HEK293 (cell line): ENCODE data around the gene RNF10.

ENCODE experiments used
- GLIS1 ChIP-seq: fragments of 450-650 bp; formaldehyde crosslinking; IDR thresholded peaks from 2 replicates; pipeline ENCODE4 v1.5.1; 2016; ENCODE audit warnings: missing biosample characterization, missing genetic modification characterization
- KLF16 ChIP-seq: fragments of 450-650 bp; formaldehyde crosslinking; IDR thresholded peaks from 2 replicates; pipeline ENCODE4 v1.5.1; 2017; ENCODE audit warnings: missing biosample characterization, missing genetic modification characterization
- OSR2 ChIP-seq: fragments of 450-650 bp; formaldehyde crosslinking; IDR thresholded peaks from 2 replicates; pipeline ENCODE4 v1.5.1; 2016; ENCODE audit warnings: missing biosample characterization, missing genetic modification characterization
- OVOL3 ChIP-seq: fragments of 450-650 bp; formaldehyde crosslinking; IDR thresholded peaks from 2 replicates; pipeline ENCODE4 v1.5.1; 2016; ENCODE audit warnings: missing biosample characterization, missing genetic modification characterization
- SCRT2 ChIP-seq: fragments of 450-650 bp; formaldehyde crosslinking; IDR thresholded peaks from 2 replicates; pipeline ENCODE4 v1.5.1; 2016; ENCODE audit warnings: missing biosample characterization, missing genetic modification characterization
- SP3 ChIP-seq: fragments of 450-650 bp; formaldehyde crosslinking; IDR thresholded peaks from 2 replicates; pipeline ENCODE4 v1.5.1; 2016; ENCODE audit warnings: missing biosample characterization, missing genetic modification characterization
- ZFHX2 ChIP-seq: fragments of 450-650 bp; formaldehyde crosslinking; conservative IDR thresholded peaks from 2 replicates; pipeline ENCODE4 v1.5.1; 2016; ENCODE audit warnings: missing biosample characterization, missing genetic modification characterization
- ZNF221 ChIP-seq: fragments of 450-650 bp; formaldehyde crosslinking; IDR thresholded peaks from 2 replicates; pipeline ENCODE4 v1.5.1; 2017; ENCODE audit warnings: missing biosample characterization, missing genetic modification characterization, borderline replicate concordance
- ZNF311 ChIP-seq: fragments of 450-650 bp; formaldehyde crosslinking; IDR thresholded peaks from 2 replicates; pipeline ENCODE4 v1.5.1; 2017; ENCODE audit warnings: missing biosample characterization, missing genetic modification characterization, borderline replicate concordance
- ZNF529 ChIP-seq: fragments of 450-650 bp; formaldehyde crosslinking; IDR thresholded peaks from 2 replicates; pipeline ENCODE4 v1.5.1; 2017; ENCODE audit warnings: missing genetic modification characterization, missing biosample characterization; ENCODE audit not compliant: insufficient replicate concordance
- ZNF626 ChIP-seq: fragments of 450-650 bp; sonication (Bioruptor Pico); formaldehyde crosslinking; IDR thresholded peaks from 2 replicates; pipeline ENCODE4 v1.5.1; 2018; ENCODE audit warnings: missing biosample characterization, missing genetic modification characterization, inconsistent platforms
- ZNF660 ChIP-seq: fragments of 450-650 bp; IDR thresholded peaks from 2 replicates; pipeline ENCODE4 v1.5.1; 2018; ENCODE audit warnings: missing biosample characterization, mild to moderate bottlenecking, missing genetic modification characterization
- ZNF701 ChIP-seq: fragments of 450-650 bp; formaldehyde crosslinking; IDR thresholded peaks from 2 replicates; pipeline ENCODE4 v1.5.1; 2016; ENCODE audit warnings: missing biosample characterization, missing genetic modification characterization
- TF ChIP-seq, protein P1 (sequence below): fragments of 450-650 bp; formaldehyde crosslinking; conservative IDR thresholded peaks from 2 replicates; pipeline ENCODE4 v1.5.1; 2016; ENCODE audit warnings: low read depth, missing biosample characterization, missing genetic modification characterization
- TF ChIP-seq, protein P2 (sequence below): fragments of 450-650 bp; formaldehyde crosslinking; IDR thresholded peaks from 2 replicates; pipeline ENCODE4 v1.5.1; 2016; ENCODE audit warnings: missing biosample characterization, missing genetic modification characterization
- TF ChIP-seq, protein P3 (sequence below): fragments of 450-650 bp; formaldehyde crosslinking; IDR thresholded peaks from 2 replicates; pipeline ENCODE4 v1.5.1; 2017; ENCODE audit warnings: missing biosample characterization, missing genetic modification characterization
- TF ChIP-seq, protein P4 (sequence below): fragments of 450-650 bp; formaldehyde crosslinking; IDR thresholded peaks from 2 replicates; pipeline ENCODE4 v1.5.1; 2016; ENCODE audit warnings: missing biosample characterization, missing genetic modification characterization
- TF ChIP-seq, protein P5 (sequence below): fragments of 450-650 bp; formaldehyde crosslinking; IDR thresholded peaks from 2 replicates; pipeline ENCODE4 v1.5.1; 2016; ENCODE audit warnings: missing biosample characterization, missing genetic modification characterization
- TF ChIP-seq, protein P6 (sequence below): fragments of 450-650 bp; formaldehyde crosslinking; IDR thresholded peaks from 2 replicates; pipeline ENCODE4 v1.5.1; 2016; ENCODE audit warnings: missing biosample characterization, missing genetic modification characterization
- TF ChIP-seq, protein P7 (sequence below): fragments of 450-650 bp; formaldehyde crosslinking; IDR thresholded peaks from 2 replicates; pipeline ENCODE4 v1.5.1; 2016; ENCODE audit warnings: missing biosample characterization, missing genetic modification characterization
- TF ChIP-seq, protein P8 (sequence below): fragments of 450-650 bp; formaldehyde crosslinking; IDR thresholded peaks from 2 replicates; pipeline ENCODE4 v1.5.1; 2016; ENCODE audit warnings: missing biosample characterization, missing genetic modification characterization

RNF10 gene

DNA sequence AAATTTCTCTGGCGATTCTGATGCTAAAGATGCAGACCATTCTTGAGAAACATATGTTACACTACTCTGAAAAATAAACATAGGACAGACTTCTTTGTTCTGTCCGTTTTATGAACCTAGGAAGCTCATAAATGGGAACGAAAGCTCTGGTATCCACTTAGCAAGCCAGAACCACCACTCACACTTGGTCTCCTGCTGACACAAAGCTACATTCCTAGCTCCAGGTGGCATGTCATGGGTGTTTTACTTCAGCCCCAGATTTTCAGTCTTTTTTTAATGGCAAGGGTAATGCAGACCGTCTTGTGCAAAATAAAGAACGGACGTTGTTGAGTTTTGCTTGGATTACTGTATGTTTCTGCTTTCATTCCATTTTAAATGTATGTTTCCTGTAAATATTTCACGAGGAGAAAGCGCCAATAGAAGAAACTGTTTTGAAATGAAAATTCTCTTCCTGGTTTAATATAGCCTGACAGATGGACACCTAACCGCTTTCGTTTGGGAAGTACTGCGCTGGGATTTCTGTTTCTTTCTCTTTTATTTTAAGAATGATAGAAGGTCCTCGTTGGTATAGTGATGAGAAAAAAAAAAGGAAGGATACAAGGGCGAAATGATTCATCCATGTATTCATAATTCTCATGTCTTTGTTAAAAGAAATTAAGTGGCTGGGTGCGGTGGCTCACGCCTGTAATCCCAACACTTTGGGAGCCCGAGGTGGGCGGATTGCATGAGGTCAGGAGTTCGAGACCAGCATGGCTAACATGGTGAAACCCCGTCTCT, 4.3 kb upstream of the RNF10 start (continued):
- TF ChIP-seq, protein P1, sequence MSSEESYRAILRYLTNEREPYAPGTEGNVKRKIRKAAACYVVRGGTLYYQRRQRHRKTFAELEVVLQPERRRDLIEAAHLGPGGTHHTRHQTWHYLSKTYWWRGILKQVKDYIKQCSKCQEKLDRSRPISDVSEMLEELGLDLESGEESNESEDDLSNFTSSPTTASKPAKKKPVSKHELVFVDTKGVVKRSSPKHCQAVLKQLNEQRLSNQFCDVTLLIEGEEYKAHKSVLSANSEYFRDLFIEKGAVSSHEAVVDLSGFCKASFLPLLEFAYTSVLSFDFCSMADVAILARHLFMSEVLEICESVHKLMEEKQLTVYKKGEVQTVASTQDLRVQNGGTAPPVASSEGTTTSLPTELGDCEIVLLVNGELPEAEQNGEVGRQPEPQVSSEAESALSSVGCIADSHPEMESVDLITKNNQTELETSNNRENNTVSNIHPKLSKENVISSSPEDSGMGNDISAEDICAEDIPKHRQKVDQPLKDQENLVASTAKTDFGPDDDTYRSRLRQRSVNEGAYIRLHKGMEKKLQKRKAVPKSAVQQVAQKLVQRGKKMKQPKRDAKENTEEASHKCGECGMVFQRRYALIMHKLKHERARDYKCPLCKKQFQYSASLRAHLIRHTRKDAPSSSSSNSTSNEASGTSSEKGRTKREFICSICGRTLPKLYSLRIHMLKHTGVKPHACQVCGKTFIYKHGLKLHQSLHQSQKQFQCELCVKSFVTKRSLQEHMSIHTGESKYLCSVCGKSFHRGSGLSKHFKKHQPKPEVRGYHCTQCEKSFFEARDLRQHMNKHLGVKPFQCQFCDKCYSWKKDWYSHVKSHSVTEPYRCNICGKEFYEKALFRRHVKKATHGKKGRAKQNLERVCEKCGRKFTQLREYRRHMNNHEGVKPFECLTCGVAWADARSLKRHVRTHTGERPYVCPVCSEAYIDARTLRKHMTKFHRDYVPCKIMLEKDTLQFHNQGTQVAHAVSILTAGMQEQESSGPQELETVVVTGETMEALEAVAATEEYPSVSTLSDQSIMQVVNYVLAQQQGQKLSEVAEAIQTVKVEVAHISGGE: no peak
- TF ChIP-seq, protein P2, sequence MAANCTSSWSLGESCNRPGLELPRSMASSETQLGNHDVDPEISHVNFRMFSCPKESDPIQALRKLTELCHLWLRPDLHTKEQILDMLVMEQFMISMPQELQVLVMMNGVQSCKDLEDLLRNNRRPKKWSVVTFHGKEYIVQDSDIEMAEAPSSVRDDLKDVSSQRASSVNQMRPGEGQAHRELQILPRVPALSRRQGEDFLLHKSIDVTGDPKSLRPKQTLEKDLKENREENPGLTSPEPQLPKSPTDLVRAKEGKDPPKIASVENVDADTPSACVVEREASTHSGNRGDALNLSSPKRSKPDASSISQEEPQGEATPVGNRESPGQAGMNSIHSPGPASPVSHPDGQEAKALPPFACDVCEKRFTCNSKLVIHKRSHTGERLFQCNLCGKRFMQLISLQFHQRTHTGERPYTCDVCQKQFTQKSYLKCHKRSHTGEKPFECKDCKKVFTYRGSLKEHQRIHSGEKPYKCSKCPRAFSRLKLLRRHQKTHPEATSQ: no peak
- no peak for TF ChIP-seq ZNF311 (tag by site-specific recombination)
- TF ChIP-seq OVOL3 (tag by site-specific recombination): no peak
- TF ChIP-seq, protein P3, sequence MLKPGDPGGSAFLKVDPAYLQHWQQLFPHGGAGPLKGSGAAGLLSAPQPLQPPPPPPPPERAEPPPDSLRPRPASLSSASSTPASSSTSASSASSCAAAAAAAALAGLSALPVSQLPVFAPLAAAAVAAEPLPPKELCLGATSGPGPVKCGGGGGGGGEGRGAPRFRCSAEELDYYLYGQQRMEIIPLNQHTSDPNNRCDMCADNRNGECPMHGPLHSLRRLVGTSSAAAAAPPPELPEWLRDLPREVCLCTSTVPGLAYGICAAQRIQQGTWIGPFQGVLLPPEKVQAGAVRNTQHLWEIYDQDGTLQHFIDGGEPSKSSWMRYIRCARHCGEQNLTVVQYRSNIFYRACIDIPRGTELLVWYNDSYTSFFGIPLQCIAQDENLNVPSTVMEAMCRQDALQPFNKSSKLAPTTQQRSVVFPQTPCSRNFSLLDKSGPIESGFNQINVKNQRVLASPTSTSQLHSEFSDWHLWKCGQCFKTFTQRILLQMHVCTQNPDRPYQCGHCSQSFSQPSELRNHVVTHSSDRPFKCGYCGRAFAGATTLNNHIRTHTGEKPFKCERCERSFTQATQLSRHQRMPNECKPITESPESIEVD: peak; percentile 87
- 0 out of 2 replicates have a peak, but pooled peaks have one; percentile 23 for TF ChIP-seq ZNF660
- TF ChIP-seq ZNF701 (tag by site-specific recombination): no peak
- TF ChIP-seq KLF16 (tag by site-specific recombination): no peak
- TF ChIP-seq ZNF529 (tag by site-specific recombination): no peak
- TF ChIP-seq OSR2 (tag by site-specific recombination): peak; percentile 56
- TF ChIP-seq SP3: no peak
- TF ChIP-seq GLIS1 (tag by site-specific recombination): peak; percentile 96
- TF ChIP-seq ZNF626 (tag by site-specific recombination): no peak
- TF ChIP-seq, protein P4, sequence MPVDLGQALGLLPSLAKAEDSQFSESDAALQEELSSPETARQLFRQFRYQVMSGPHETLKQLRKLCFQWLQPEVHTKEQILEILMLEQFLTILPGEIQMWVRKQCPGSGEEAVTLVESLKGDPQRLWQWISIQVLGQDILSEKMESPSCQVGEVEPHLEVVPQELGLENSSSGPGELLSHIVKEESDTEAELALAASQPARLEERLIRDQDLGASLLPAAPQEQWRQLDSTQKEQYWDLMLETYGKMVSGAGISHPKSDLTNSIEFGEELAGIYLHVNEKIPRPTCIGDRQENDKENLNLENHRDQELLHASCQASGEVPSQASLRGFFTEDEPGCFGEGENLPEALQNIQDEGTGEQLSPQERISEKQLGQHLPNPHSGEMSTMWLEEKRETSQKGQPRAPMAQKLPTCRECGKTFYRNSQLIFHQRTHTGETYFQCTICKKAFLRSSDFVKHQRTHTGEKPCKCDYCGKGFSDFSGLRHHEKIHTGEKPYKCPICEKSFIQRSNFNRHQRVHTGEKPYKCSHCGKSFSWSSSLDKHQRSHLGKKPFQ (tag by site-specific recombination): peak; percentile 67
- TF ChIP-seq, protein P5, sequence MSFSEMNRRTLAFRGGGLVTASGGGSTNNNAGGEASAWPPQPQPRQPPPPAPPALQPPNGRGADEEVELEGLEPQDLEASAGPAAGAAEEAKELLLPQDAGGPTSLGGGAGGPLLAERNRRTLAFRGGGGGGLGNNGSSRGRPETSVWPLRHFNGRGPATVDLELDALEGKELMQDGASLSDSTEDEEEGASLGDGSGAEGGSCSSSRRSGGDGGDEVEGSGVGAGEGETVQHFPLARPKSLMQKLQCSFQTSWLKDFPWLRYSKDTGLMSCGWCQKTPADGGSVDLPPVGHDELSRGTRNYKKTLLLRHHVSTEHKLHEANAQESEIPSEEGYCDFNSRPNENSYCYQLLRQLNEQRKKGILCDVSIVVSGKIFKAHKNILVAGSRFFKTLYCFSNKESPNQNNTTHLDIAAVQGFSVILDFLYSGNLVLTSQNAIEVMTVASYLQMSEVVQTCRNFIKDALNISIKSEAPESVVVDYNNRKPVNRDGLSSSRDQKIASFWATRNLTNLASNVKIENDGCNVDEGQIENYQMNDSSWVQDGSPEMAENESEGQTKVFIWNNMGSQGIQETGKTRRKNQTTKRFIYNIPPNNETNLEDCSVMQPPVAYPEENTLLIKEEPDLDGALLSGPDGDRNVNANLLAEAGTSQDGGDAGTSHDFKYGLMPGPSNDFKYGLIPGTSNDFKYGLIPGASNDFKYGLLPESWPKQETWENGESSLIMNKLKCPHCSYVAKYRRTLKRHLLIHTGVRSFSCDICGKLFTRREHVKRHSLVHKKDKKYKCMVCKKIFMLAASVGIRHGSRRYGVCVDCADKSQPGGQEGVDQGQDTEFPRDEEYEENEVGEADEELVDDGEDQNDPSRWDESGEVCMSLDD (tag by site-specific recombination): no peak
- no peak for TF ChIP-seq ZNF221 (tag by site-specific recombination)
- no peak for TF ChIP-seq SCRT2 (tag by site-specific recombination)
- peak; percentile 72 for TF ChIP-seq ZFHX2 (tag by site-specific recombination)
- TF ChIP-seq, protein P6, sequence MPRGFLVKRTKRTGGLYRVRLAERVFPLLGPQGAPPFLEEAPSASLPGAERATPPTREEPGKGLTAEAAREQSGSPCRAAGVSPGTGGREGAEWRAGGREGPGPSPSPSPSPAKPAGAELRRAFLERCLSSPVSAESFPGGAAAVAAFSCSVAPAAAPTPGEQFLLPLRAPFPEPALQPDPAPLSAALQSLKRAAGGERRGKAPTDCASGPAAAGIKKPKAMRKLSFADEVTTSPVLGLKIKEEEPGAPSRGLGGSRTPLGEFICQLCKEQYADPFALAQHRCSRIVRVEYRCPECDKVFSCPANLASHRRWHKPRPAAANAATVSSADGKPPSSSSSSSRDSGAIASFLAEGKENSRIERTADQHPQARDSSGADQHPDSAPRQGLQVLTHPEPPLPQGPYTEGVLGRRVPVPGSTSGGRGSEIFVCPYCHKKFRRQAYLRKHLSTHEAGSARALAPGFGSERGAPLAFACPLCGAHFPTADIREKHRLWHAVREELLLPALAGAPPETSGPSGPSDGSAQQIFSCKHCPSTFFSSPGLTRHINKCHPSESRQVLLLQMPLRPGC (tag by site-specific recombination): 0 out of 2 replicates have a peak, but pooled peaks have one; percentile 38
- TF ChIP-seq, protein P7, sequence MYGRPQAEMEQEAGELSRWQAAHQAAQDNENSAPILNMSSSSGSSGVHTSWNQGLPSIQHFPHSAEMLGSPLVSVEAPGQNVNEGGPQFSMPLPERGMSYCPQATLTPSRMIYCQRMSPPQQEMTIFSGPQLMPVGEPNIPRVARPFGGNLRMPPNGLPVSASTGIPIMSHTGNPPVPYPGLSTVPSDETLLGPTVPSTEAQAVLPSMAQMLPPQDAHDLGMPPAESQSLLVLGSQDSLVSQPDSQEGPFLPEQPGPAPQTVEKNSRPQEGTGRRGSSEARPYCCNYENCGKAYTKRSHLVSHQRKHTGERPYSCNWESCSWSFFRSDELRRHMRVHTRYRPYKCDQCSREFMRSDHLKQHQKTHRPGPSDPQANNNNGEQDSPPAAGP (tag by site-specific recombination): no peak; the same call in 1 of the 2 replicates
- TF ChIP-seq, protein P8, sequence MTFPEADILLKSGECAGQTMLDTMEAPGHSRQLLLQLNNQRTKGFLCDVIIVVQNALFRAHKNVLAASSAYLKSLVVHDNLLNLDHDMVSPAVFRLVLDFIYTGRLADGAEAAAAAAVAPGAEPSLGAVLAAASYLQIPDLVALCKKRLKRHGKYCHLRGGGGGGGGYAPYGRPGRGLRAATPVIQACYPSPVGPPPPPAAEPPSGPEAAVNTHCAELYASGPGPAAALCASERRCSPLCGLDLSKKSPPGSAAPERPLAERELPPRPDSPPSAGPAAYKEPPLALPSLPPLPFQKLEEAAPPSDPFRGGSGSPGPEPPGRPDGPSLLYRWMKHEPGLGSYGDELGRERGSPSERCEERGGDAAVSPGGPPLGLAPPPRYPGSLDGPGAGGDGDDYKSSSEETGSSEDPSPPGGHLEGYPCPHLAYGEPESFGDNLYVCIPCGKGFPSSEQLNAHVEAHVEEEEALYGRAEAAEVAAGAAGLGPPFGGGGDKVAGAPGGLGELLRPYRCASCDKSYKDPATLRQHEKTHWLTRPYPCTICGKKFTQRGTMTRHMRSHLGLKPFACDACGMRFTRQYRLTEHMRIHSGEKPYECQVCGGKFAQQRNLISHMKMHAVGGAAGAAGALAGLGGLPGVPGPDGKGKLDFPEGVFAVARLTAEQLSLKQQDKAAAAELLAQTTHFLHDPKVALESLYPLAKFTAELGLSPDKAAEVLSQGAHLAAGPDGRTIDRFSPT (tag by site-specific recombination): peak; percentile 57; the same call in 1 of the 2 replicates
